H1 (cell line): ENCODE results near the gene OR52B6. TPM values are rescaled to one million over a fixed set of nuclear protein-coding genes. Genes with fewer than 3 reads are reported as not detected.

Experiments
- BCL11A ChIP-seq, 2 experiments: IDR thresholded peaks; one replicate each; pipeline ENCODE4 v1.6.1; 2011; ENCODE audit warnings: low read depth in 2 of 2, low read length in 2 of 2, mild to moderate bottlenecking in 2 of 2
- CREB1 ChIP-seq: IDR thresholded peaks from 2 replicates; pipeline ENCODE4 v1.6.1; 2012; ENCODE audit warnings: inconsistent platforms
- EP300 ChIP-seq, 2 experiments: IDR thresholded peaks; 1 replicate in 1 of 2; 2 replicates in 1 of 2; pipeline ENCODE4 v1.6.1; 2011 to 2012; ENCODE audit warnings: low read depth in 2 of 2, low read length in 2 of 2, mild to moderate bottlenecking in 2 of 2, borderline replicate concordance in 1 of 2, inconsistent platforms in 1 of 2, moderate library complexity in 1 of 2
- KDM1A ChIP-seq: fragments of 200-600, 300-600 bp; sonication (generic); IDR thresholded peaks from 2 replicates; pipeline ENCODE4 v1.7.1; 2016; ENCODE audit warnings: mild to moderate bottlenecking, low read length, borderline replicate concordance
- KDM5A ChIP-seq: fragments of 200-600 bp; IDR thresholded peaks from 2 replicates; pipeline ENCODE4 v1.7.1; 2012; ENCODE audit warnings: mild to moderate bottlenecking, low read length, inconsistent platforms, mixed read lengths
- NRF1 ChIP-seq: IDR thresholded peaks from 2 replicates; pipeline ENCODE4 v1.6.1; 2011; ENCODE audit warnings: mild to moderate bottlenecking, low read depth, low read length, improper control_type of control experiment
- POLR2AphosphoS5 ChIP-seq: IDR thresholded peaks from 2 replicates; pipeline ENCODE4 v1.6.1; 2011; ENCODE audit warnings: low read depth, low read length
- POU5F1 ChIP-seq: IDR thresholded peaks from 2 replicates; pipeline ENCODE4 v1.6.1; 2011; ENCODE audit warnings: low read depth, mild to moderate bottlenecking, low read length, moderate library complexity
- RNF2 ChIP-seq: fragments of 200-900, 300-1000 bp; sonication (generic); IDR thresholded peaks from 2 replicates; pipeline ENCODE4 v1.7.1; 2016; ENCODE audit warnings: borderline replicate concordance, low read depth, mild to moderate bottlenecking, antibody characterized with exemption, low read length; ENCODE audit not compliant: poor library complexity, severe bottlenecking; ENCODE audit errors: missing control alignments
- SIN3A ChIP-seq, 2 experiments: IDR thresholded peaks in 1 of 2; conservative IDR thresholded peaks in 1 of 2; 2 replicates each; pipeline ENCODE4 v1.6.1; 2011 to 2012; ENCODE audit warnings: low read length in 2 of 2, improper control_type of control experiment in 1 of 2, low read depth in 1 of 2, mild to moderate bottlenecking in 1 of 2
- TCF12 ChIP-seq: IDR thresholded peaks from 2 replicates; pipeline ENCODE4 v1.6.1; 2011; ENCODE audit warnings: low read depth, mild to moderate bottlenecking, low read length
- polyA plus RNA-seq, 7 experiments: library from polyadenylated mRNA; depleted of rRNA in 3 of 7; stranded (reverse) in 5 of 7; unstranded in 2 of 7; fragments of >200 nt in 5 of 7; fragments of 200-250 nt in 2 of 7; gene quantifications; 1 replicate in 5 of 7; 2 replicates in 1 of 7; 4 replicates in 1 of 7; pipeline versions ENCODE4 v1.2.1 to v1.2.3, GENCODE V29; 2011 to 2013; ENCODE audit warnings: missing spikeins in 2 of 7, mixed read lengths in 2 of 7
- total RNA-seq: library from RNA; stranded (reverse); fragmentation: NEBNext Ultra II Directional; extraction: Animal tissue kit (Norgen Biotek cat#: 25700); gene quantifications from 2 replicates; pipeline ENCODE4 v1.2.1, GENCODE V29; 2021
- TF ChIP-seq, protein P1 (sequence below): fragments of 300-600 bp; sonication (generic); IDR thresholded peaks from 2 replicates; pipeline ENCODE4 v1.7.1; 2012; ENCODE audit warnings: low read length, moderate library complexity, mild to moderate bottlenecking, inconsistent platforms; ENCODE audit not compliant: insufficient replicate concordance

The OR52B6 gene
- total and polyA plus RNA-seq, 2 of the 8 experiments (the other 6 are each of a cell fraction or from before 2014, with no cell fraction given) = not detected

DNA sequence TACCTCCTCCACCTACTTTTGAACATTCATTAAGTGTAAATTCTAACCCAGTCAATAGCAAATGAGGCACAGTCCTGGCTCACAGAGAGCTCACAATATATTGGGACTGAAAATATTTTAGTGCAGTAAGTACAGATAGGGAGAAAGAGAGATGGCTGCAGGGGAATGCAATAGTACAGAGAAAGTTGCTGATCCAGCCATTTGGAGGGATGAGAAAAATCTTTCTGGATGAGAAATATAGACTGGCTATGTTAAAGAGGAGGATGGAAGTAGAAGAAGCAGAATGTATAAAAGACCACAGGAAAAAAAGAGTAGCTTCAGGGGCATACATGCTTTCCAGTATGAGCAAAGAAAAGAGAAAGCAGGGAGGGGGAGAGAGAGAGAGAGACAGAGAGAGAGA is 3.6 kb upstream of the OR52B6 start (continued):
- TF ChIP-seq, protein P1, sequence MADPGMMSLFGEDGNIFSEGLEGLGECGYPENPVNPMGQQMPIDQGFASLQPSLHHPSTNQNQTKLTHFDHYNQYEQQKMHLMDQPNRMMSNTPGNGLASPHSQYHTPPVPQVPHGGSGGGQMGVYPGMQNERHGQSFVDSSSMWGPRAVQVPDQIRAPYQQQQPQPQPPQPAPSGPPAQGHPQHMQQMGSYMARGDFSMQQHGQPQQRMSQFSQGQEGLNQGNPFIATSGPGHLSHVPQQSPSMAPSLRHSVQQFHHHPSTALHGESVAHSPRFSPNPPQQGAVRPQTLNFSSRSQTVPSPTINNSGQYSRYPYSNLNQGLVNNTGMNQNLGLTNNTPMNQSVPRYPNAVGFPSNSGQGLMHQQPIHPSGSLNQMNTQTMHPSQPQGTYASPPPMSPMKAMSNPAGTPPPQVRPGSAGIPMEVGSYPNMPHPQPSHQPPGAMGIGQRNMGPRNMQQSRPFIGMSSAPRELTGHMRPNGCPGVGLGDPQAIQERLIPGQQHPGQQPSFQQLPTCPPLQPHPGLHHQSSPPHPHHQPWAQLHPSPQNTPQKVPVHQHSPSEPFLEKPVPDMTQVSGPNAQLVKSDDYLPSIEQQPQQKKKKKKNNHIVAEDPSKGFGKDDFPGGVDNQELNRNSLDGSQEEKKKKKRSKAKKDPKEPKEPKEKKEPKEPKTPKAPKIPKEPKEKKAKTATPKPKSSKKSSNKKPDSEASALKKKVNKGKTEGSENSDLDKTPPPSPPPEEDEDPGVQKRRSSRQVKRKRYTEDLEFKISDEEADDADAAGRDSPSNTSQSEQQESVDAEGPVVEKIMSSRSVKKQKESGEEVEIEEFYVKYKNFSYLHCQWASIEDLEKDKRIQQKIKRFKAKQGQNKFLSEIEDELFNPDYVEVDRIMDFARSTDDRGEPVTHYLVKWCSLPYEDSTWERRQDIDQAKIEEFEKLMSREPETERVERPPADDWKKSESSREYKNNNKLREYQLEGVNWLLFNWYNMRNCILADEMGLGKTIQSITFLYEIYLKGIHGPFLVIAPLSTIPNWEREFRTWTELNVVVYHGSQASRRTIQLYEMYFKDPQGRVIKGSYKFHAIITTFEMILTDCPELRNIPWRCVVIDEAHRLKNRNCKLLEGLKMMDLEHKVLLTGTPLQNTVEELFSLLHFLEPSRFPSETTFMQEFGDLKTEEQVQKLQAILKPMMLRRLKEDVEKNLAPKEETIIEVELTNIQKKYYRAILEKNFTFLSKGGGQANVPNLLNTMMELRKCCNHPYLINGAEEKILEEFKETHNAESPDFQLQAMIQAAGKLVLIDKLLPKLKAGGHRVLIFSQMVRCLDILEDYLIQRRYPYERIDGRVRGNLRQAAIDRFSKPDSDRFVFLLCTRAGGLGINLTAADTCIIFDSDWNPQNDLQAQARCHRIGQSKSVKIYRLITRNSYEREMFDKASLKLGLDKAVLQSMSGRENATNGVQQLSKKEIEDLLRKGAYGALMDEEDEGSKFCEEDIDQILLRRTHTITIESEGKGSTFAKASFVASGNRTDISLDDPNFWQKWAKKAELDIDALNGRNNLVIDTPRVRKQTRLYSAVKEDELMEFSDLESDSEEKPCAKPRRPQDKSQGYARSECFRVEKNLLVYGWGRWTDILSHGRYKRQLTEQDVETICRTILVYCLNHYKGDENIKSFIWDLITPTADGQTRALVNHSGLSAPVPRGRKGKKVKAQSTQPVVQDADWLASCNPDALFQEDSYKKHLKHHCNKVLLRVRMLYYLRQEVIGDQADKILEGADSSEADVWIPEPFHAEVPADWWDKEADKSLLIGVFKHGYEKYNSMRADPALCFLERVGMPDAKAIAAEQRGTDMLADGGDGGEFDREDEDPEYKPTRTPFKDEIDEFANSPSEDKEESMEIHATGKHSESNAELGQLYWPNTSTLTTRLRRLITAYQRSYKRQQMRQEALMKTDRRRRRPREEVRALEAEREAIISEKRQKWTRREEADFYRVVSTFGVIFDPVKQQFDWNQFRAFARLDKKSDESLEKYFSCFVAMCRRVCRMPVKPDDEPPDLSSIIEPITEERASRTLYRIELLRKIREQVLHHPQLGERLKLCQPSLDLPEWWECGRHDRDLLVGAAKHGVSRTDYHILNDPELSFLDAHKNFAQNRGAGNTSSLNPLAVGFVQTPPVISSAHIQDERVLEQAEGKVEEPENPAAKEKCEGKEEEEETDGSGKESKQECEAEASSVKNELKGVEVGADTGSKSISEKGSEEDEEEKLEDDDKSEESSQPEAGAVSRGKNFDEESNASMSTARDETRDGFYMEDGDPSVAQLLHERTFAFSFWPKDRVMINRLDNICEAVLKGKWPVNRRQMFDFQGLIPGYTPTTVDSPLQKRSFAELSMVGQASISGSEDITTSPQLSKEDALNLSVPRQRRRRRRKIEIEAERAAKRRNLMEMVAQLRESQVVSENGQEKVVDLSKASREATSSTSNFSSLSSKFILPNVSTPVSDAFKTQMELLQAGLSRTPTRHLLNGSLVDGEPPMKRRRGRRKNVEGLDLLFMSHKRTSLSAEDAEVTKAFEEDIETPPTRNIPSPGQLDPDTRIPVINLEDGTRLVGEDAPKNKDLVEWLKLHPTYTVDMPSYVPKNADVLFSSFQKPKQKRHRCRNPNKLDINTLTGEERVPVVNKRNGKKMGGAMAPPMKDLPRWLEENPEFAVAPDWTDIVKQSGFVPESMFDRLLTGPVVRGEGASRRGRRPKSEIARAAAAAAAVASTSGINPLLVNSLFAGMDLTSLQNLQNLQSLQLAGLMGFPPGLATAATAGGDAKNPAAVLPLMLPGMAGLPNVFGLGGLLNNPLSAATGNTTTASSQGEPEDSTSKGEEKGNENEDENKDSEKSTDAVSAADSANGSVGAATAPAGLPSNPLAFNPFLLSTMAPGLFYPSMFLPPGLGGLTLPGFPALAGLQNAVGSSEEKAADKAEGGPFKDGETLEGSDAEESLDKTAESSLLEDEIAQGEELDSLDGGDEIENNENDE = no peak
- TF ChIP-seq TCF12 (no peak), BCL11A (IDR thresholded peaks at IDR 0.05; ENCODE audit: low read depth in 2 of 2, low read length in 2 of 2) (no peak), EP300 (IDR thresholded peaks at IDR 0.05; ENCODE audit: borderline replicate concordance in 1 of 2, low read depth in 2 of 2, low read length in 2 of 2) (no peak), POLR2AphosphoS5 (no peak), POU5F1 (no peak), KDM5A (no peak), NRF1 (no peak), RNF2 (no peak), CREB1 (no peak), SIN3A (conservative IDR thresholded peaks at IDR 0.05 in 1 of 2, IDR thresholded peaks at IDR 0.05 in 1 of 2; ENCODE audit: low read depth in 1 of 2, low read length in 2 of 2) (no peak), KDM1A (no peak)
